ENCODE data around the gene LRRC7.

LRRC7 gene

GRCh38 chr1:69645477-69645876, 77.8 kb downstream of the LRRC7 start:
- TF ChIP-seq NFIC (IDR thresholded peaks at IDR 0.05) (no peak), CREB1 (IDR thresholded peaks at IDR 0.05; ENCODE audit: low read depth) (no peak), MAX (IDR thresholded peaks at IDR 0.05) (no peak), EP300 (IDR thresholded peaks at IDR 0.05; ENCODE audit: borderline replicate concordance) (no peak), REST (IDR thresholded peaks at IDR 0.05; ENCODE audit: low read depth) (no peak), EGR1 (IDR thresholded peaks at IDR 0.05) (no peak), USF1 (IDR thresholded peaks at IDR 0.05) (no peak), TAF1 (IDR thresholded peaks at IDR 0.05; ENCODE audit: low read depth) (no peak), TEAD4 (IDR thresholded peaks at IDR 0.05) (no peak), YY1 (IDR thresholded peaks at IDR 0.05; ENCODE audit: low read depth) (no peak)

GRCh38 chr1:69648486-69648885, 80.8 kb downstream of the LRRC7 start:
- TF ChIP-seq REST (IDR thresholded peaks at IDR 0.05; ENCODE audit: low read depth): no peak
- TF ChIP-seq MAX (IDR thresholded peaks at IDR 0.05): no peak

- TF ChIP-seq USF1 (IDR thresholded peaks at IDR 0.05) (no peak), MAX (IDR thresholded peaks at IDR 0.05) (no peak), ZBTB7A (IDR thresholded peaks at IDR 0.05; ENCODE audit: low read depth) (no peak), REST (IDR thresholded peaks at IDR 0.05; ENCODE audit: low read depth) (no peak), TAF1 (IDR thresholded peaks at IDR 0.05; ENCODE audit: low read depth) (no peak), NFIC (IDR thresholded peaks at IDR 0.05) (no peak), FOXM1 (IDR thresholded peaks at IDR 0.05; ENCODE audit: borderline replicate concordance, low read depth) (no peak), TEAD4 (IDR thresholded peaks at IDR 0.05) (no peak), RAD21 (IDR thresholded peaks at IDR 0.05; ENCODE audit: low read depth) (no peak), TCF12 (IDR thresholded peaks at IDR 0.05; ENCODE audit: low read depth) (no peak), YY1 (IDR thresholded peaks at IDR 0.05; ENCODE audit: low read depth) (no peak)
Measured at GRCh38 chr1:69649383-69649990, 81.8 kb downstream of the LRRC7 start.

GRCh38 chr1:69650779-69651178, 83.1 kb downstream of the LRRC7 start:
- TF ChIP-seq NFIC (IDR thresholded peaks at IDR 0.05): no peak
- TF ChIP-seq EGR1 (IDR thresholded peaks at IDR 0.05): no peak

- TF ChIP-seq ZBTB7A (IDR thresholded peaks at IDR 0.05; ENCODE audit: low read depth) (no peak), TAF1 (IDR thresholded peaks at IDR 0.05; ENCODE audit: low read depth) (no peak), TEAD4 (IDR thresholded peaks at IDR 0.05) (no peak), CEBPB (IDR thresholded peaks at IDR 0.05) (no peak), EGR1 (IDR thresholded peaks at IDR 0.05) (no peak), MAX (IDR thresholded peaks at IDR 0.05) (no peak), FOXM1 (IDR thresholded peaks at IDR 0.05; ENCODE audit: borderline replicate concordance, low read depth) (no peak), RAD21 (IDR thresholded peaks at IDR 0.05; ENCODE audit: low read depth) (no peak), EP300 (IDR thresholded peaks at IDR 0.05; ENCODE audit: borderline replicate concordance) (no peak), USF1 (IDR thresholded peaks at IDR 0.05) (no peak), CREB1 (IDR thresholded peaks at IDR 0.05; ENCODE audit: low read depth) (no peak), TCF12 (IDR thresholded peaks at IDR 0.05; ENCODE audit: low read depth) (no peak)
Measured at GRCh38 chr1:69651656-69652055, 83.9 kb downstream of the LRRC7 start.
